Measurements from ENCODE around the gene HSF2BP. TPM values are rescaled to one million over a fixed set of nuclear protein-coding genes. Genes with fewer than 3 reads are reported as not detected.

HSF2BP gene
- total and polyA plus RNA-seq, 2 donors (not counting 1 experiment from before 2014, with no cell fraction given), result 0.49 TPM

GRCh38 chr21:43645976-43646375 lies 13.3 kb downstream of the HSF2BP start:
- peaks cover 13 to 14% of the 10 kb centered on the region in 2 donors for H3K4me1 ChIP-seq (ENCODE audit: control insufficient read depth in 2 of 2, insufficient read depth in 2 of 2, low read length in 2 of 2)
- Mint-ChIP-seq H3K27me3 (peaks cover 10% of the 10 kb centered on the region), H3K4me1 (peaks cover 17% of the 10 kb centered on the region), H3K9me3 (ENCODE audit: insufficient read depth) (no peaks in the 10 kb centered on the region), H3K27ac (no peak overlapping the region), H3K4me3 (peak overlapping the region; percentile 74)
- no CpG with 5 or more reads among the region's 4 CpGs for WGBS (ENCODE audit: insufficient coverage)
- H3K36me3 ChIP-seq (replicated peaks in 1 of 2; ENCODE audit: control extremely low read depth in 1 of 2, control insufficient read depth in 1 of 2, extremely low read depth in 1 of 2, insufficient read depth in 2 of 2, low read length in 1 of 2), result no peaks in the 10 kb centered on the region
- ChIA-PET CTCF (interaction anchor here (0.7 to 3.0 kb wide), 19 partner anchors 10 to 1184 kb away, joined by 3 to 23 read pairs (median 4); partner anchors contain the start of genes HSF2BP and RRP1B), POLR2A (no interaction called here)
- H2AFZ ChIP-seq (ENCODE audit: insufficient read depth, low read depth, low read length, poor library complexity, severe bottlenecking), result peak overlapping the region; percentile 14
- peak overlapping the region; percentile 66 for H3K4me2 ChIP-seq (replicated peaks; ENCODE audit: low read depth, low read length, poor library complexity, severe bottlenecking)
- H3K9me3 ChIP-seq (ENCODE audit: control extremely low read depth in 1 of 3, control insufficient read depth in 2 of 3, insufficient read depth in 1 of 3, low read length in 2 of 3), result no peaks in the 10 kb centered on the region
- H3K27me3 ChIP-seq (replicated peaks in 1 of 4; ENCODE audit: control extremely low read depth in 1 of 4, control insufficient read depth in 3 of 4, insufficient read depth in 4 of 4, low read length in 3 of 4), result no peaks in the 10 kb centered on the region
- H3K9ac ChIP-seq (ENCODE audit: low read length), result no peak overlapping the region
- TF ChIP-seq EZH2 (IDR thresholded peaks at IDR 0.05; ENCODE audit: borderline replicate concordance, insufficient read depth, low read depth, low read length, poor library complexity, severe bottlenecking) (no peak), CTCF (IDR thresholded peaks at IDR 0.05) (no peak)
- H4K20me1 ChIP-seq (ENCODE audit: control insufficient read depth, insufficient read depth, low read length, poor library complexity, severe bottlenecking), result no peaks in the 10 kb centered on the region
- peak overlapping the region; percentile 1 to 38 for H3K27ac ChIP-seq (ENCODE audit: low read length in 2 of 2)
- peak overlapping the region in 1 of 5 experiments; percentile 17 for H3K4me3 ChIP-seq (ENCODE audit: control extremely low read depth in 1 of 5, extremely low read depth in 1 of 5, insufficient read depth in 1 of 5, low read depth in 2 of 5, low read length in 4 of 5)
- no peak for DNase-seq
- no peak for ATAC-seq (ENCODE audit: low read depth)
- intact Hi-C loops (cut with micrococcal nuclease), result loop anchor here (1.0 to 2.0 kb wide), 3 partner anchors 14 to 71 kb away; no protein-coding TSS in a partner anchor
- H3K79me2 ChIP-seq (ENCODE audit: control insufficient read depth, insufficient read depth, low read length), result no peaks in the 10 kb centered on the region

GRCh38 chr21:43645136-43645891 lies 14.0 kb downstream of the HSF2BP start:
- peak; percentile 80 for DNase-seq
- peak overlapping the region; percentile 66 for H3K4me2 ChIP-seq (replicated peaks; ENCODE audit: low read depth, low read length, poor library complexity, severe bottlenecking)
- H3K4me3 Mint-ChIP-seq, result peak overlapping the region; percentile 64
- H3K4me3 ChIP-seq (ENCODE audit: control extremely low read depth in 1 of 5, extremely low read depth in 1 of 5, insufficient read depth in 1 of 5, low read depth in 2 of 5, low read length in 4 of 5), result peak overlapping the region in 1 of 5 experiments; percentile 17
- 80% methylated on average over 5 of the region's 12 CpGs for WGBS (ENCODE audit: insufficient coverage)
- no peaks in the 10 kb centered on the region for H3K27me3 ChIP-seq (replicated peaks in 1 of 4; ENCODE audit: control extremely low read depth in 1 of 4, control insufficient read depth in 3 of 4, insufficient read depth in 4 of 4, low read length in 3 of 4)
- H3K27ac Mint-ChIP-seq, result peak overlapping the region; percentile 67
- peak; percentile 65 for ATAC-seq (ENCODE audit: low read depth)
- H4K20me1 ChIP-seq (ENCODE audit: control insufficient read depth, insufficient read depth, low read length, poor library complexity, severe bottlenecking), result no peaks in the 10 kb centered on the region
- H3K27ac ChIP-seq (ENCODE audit: low read length in 2 of 2), result peak overlapping the region; percentile 1 to 38
- H3K4me1 ChIP-seq (ENCODE audit: control insufficient read depth in 2 of 2, insufficient read depth in 2 of 2, low read length in 2 of 2), result peaks cover 13 to 14% of the 10 kb centered on the region in 2 donors
- H2AFZ ChIP-seq (ENCODE audit: insufficient read depth, low read depth, low read length, poor library complexity, severe bottlenecking), result peak overlapping the region; percentile 14
- no peaks in the 10 kb centered on the region for H3K9me3 Mint-ChIP-seq (ENCODE audit: insufficient read depth)
- no peaks in the 10 kb centered on the region for H3K36me3 ChIP-seq (replicated peaks in 1 of 2; ENCODE audit: control extremely low read depth in 1 of 2, control insufficient read depth in 1 of 2, extremely low read depth in 1 of 2, insufficient read depth in 2 of 2, low read length in 1 of 2)
- no peaks in the 10 kb centered on the region for H3K79me2 ChIP-seq (ENCODE audit: control insufficient read depth, insufficient read depth, low read length)
- peak; percentile 44 for TF ChIP-seq CTCF (IDR thresholded peaks at IDR 0.05)
- TF ChIP-seq EZH2 (IDR thresholded peaks at IDR 0.05; ENCODE audit: borderline replicate concordance, insufficient read depth, low read depth, low read length, poor library complexity, severe bottlenecking), result no peak
- H3K9me3 ChIP-seq (ENCODE audit: control extremely low read depth in 1 of 3, control insufficient read depth in 2 of 3, insufficient read depth in 1 of 3, low read length in 2 of 3), result no peaks in the 10 kb centered on the region
- peaks cover 10% of the 10 kb centered on the region for H3K27me3 Mint-ChIP-seq
- ChIA-PET CTCF (interaction anchor here (0.7 to 3.0 kb wide), 20 partner anchors 11 to 1183 kb away, joined by 3 to 23 read pairs (median 4); partner anchors contain the start of genes HSF2BP and RRP1B), POLR2A (no interaction called here)
- intact Hi-C loops (cut with micrococcal nuclease), result no loop called here
- no peak overlapping the region for H3K9ac ChIP-seq (ENCODE audit: low read length)
- H3K4me1 Mint-ChIP-seq, result peaks cover 17% of the 10 kb centered on the region
